ENCODE data around the gene CD300C. TPM values are rescaled to one million over a fixed set of nuclear protein-coding genes. Genes with fewer than 3 reads are reported as not detected.

CD300C gene
- total and polyA plus RNA-seq, 4 donors, result 1.2 to 24.0 (median 10.2) TPM

DNA sequence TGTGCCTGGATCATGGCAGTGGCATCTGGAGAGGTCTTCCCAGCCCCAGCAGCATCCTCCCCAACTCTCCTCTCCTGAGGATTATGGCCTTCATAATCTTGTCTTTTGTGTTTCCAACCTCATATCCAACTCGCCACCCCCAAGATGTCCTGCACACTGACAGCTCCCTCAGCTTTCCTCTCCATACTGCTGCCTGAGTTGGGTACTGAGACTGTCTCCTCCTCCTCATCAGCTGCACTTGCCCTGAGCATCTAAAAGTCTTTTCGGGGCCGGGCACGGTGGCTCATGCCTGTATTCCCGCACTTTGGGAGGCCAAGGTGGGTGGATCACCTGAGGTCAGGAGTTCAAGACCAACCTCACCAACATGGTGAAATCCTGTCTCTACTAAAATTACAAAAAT is 16.7 kb downstream of the CD300C start:
- no peaks in the 10 kb centered on the region for H3K27me3 ChIP-seq (ENCODE audit: control insufficient read depth in 3 of 3, insufficient read depth in 3 of 3, low read length in 2 of 3)
- no peaks in the 10 kb centered on the region for H3K9me3 ChIP-seq (ENCODE audit: control insufficient read depth in 4 of 4, insufficient read depth in 3 of 4, low read length in 3 of 4)
- no peaks in the 10 kb centered on the region for H3K36me3 ChIP-seq (ENCODE audit: control insufficient read depth in 4 of 4, insufficient read depth in 4 of 4, low read length in 4 of 4)
- no peak overlapping the region for H3K27ac ChIP-seq (ENCODE audit: low read depth in 1 of 2, low read length in 1 of 2)
- no peak overlapping the region for H3K9ac ChIP-seq (ENCODE audit: insufficient read depth in 1 of 2, low read length in 2 of 2)
- ATAC-seq (ENCODE audit: insufficient read depth, low FRiP score), result no peak
- 88 to 89% methylated on average over 5 of the region's 5 CpGs for WGBS, 2 donors
- H3K4me1 ChIP-seq (ENCODE audit: control insufficient read depth in 5 of 5, insufficient read depth in 5 of 5, low read length in 5 of 5), result no peaks in the 10 kb centered on the region
- DNase-seq, result no peak
- TF ChIP-seq, protein P1, sequence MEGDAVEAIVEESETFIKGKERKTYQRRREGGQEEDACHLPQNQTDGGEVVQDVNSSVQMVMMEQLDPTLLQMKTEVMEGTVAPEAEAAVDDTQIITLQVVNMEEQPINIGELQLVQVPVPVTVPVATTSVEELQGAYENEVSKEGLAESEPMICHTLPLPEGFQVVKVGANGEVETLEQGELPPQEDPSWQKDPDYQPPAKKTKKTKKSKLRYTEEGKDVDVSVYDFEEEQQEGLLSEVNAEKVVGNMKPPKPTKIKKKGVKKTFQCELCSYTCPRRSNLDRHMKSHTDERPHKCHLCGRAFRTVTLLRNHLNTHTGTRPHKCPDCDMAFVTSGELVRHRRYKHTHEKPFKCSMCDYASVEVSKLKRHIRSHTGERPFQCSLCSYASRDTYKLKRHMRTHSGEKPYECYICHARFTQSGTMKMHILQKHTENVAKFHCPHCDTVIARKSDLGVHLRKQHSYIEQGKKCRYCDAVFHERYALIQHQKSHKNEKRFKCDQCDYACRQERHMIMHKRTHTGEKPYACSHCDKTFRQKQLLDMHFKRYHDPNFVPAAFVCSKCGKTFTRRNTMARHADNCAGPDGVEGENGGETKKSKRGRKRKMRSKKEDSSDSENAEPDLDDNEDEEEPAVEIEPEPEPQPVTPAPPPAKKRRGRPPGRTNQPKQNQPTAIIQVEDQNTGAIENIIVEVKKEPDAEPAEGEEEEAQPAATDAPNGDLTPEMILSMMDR (IDR thresholded peaks at IDR 0.05; ENCODE audit: control extremely low read depth, extremely low read depth), result no peak
- no peak overlapping the region for H3K4me3 ChIP-seq

DNA sequence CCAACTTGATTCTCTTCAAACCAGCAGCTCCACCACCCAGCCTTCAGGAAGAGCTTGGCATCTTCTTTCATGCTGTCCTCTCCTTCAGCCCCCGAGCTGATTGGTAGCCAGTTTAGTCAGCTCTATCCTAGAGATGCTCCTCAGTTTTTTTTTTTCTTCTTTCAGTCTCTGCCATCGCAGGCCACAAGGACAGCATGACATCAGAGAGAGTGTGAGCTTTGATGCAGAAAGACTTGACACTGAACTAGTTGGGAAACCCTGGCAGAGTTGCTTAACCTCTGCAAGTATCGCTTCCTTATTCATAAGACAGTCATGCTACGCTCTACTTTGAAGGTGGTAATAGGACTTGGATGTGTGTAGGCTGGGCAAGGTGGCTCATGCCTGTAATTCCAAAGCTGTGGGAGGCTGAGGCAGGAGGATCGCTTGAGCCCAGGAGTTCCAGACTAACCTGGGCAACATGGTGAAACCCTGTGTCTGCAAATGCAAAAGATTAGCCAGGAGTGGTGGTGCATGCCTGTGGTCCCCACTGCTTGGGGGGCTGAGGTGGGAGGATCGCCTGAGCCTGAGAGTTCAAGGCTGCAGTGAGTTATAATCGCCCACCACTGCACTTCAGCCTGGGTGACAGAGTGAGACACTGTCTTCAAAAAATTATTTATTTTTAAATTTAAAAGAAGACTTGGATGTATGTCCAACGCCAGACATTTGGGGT is 17.3 kb downstream of the CD300C start:
- H3K27ac ChIP-seq (ENCODE audit: low read depth in 1 of 2, low read length in 1 of 2), result no peak overlapping the region

DNA sequence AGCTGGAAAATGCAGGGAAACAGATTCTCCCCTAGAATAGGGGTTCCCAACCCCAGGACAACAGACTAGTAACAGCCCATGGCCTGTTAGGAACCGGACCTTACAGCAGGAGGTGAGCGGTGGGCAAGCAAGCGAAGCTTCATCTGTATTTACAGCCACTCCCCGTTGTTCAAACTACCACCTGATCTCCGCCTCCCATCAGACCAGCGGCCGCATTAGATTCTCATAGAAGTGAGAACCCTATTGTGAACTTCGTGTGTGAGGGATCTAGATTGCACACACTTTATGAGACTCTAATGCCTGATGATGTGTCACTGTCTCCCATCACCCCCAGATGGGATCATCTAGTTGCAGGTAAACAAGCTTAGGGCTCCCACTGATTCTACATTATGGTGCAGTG is 18.2 kb downstream of the CD300C start:
- WGBS, 2 donors, result 90 to 94% methylated on average over 8 of the region's 8 CpGs
- Histone ChIP-seq H3K27me3 (ENCODE audit: control insufficient read depth in 3 of 3, insufficient read depth in 3 of 3, low read length in 2 of 3) (no peaks in the 10 kb centered on the region), H3K9me3 (ENCODE audit: control insufficient read depth in 4 of 4, insufficient read depth in 3 of 4, low read length in 3 of 4) (peaks cover 0 to 8% (median 0%) of the 10 kb centered on the region in 4 donors), H3K4me3 (no peak overlapping the region), H3K4me1 (ENCODE audit: control insufficient read depth in 5 of 5, insufficient read depth in 5 of 5, low read length in 5 of 5) (no peaks in the 10 kb centered on the region), H3K9ac (ENCODE audit: insufficient read depth in 1 of 2, low read length in 2 of 2) (no peak overlapping the region), H3K36me3 (ENCODE audit: control insufficient read depth in 4 of 4, insufficient read depth in 4 of 4, low read length in 4 of 4) (no peaks in the 10 kb centered on the region), H3K27ac (ENCODE audit: low read depth in 1 of 2, low read length in 1 of 2) (no peak overlapping the region)
- DNase-seq, result no peak
- TF ChIP-seq, protein P1 (IDR thresholded peaks at IDR 0.05; ENCODE audit: control extremely low read depth, extremely low read depth), result no peak
- ATAC-seq (ENCODE audit: insufficient read depth, low FRiP score), result no peak

More for the DNA sequence above, 17.3 kb downstream of the CD300C start:
- Histone ChIP-seq H3K27me3 (ENCODE audit: control insufficient read depth in 3 of 3, insufficient read depth in 3 of 3, low read length in 2 of 3) (no peaks in the 10 kb centered on the region), H3K4me3 (no peak overlapping the region), H3K36me3 (ENCODE audit: control insufficient read depth in 4 of 4, insufficient read depth in 4 of 4, low read length in 4 of 4) (no peaks in the 10 kb centered on the region), H3K4me1 (ENCODE audit: control insufficient read depth in 5 of 5, insufficient read depth in 5 of 5, low read length in 5 of 5) (no peaks in the 10 kb centered on the region), H3K9ac (ENCODE audit: insufficient read depth in 1 of 2, low read length in 2 of 2) (no peak overlapping the region), H3K9me3 (ENCODE audit: control insufficient read depth in 4 of 4, insufficient read depth in 3 of 4, low read length in 3 of 4) (no peaks in the 10 kb centered on the region)
- WGBS, 2 donors, result 65 to 70% methylated on average over 8 of the region's 8 CpGs
- peak in 2 of 3 donors; percentile 15 to 34 for DNase-seq
- TF ChIP-seq, protein P1 (IDR thresholded peaks at IDR 0.05; ENCODE audit: control extremely low read depth, extremely low read depth), result no peak
- no peak for ATAC-seq (ENCODE audit: insufficient read depth, low FRiP score)

Measured in lung (tissue), 12 donors.